ENCODE results near the gene OR5K2. TPM values are rescaled to one million over a fixed set of nuclear protein-coding genes. Genes with fewer than 3 reads are reported as not detected.

The OR5K2 gene
- total RNA-seq, 1 donor from 2014 or later = not detected

DNA sequence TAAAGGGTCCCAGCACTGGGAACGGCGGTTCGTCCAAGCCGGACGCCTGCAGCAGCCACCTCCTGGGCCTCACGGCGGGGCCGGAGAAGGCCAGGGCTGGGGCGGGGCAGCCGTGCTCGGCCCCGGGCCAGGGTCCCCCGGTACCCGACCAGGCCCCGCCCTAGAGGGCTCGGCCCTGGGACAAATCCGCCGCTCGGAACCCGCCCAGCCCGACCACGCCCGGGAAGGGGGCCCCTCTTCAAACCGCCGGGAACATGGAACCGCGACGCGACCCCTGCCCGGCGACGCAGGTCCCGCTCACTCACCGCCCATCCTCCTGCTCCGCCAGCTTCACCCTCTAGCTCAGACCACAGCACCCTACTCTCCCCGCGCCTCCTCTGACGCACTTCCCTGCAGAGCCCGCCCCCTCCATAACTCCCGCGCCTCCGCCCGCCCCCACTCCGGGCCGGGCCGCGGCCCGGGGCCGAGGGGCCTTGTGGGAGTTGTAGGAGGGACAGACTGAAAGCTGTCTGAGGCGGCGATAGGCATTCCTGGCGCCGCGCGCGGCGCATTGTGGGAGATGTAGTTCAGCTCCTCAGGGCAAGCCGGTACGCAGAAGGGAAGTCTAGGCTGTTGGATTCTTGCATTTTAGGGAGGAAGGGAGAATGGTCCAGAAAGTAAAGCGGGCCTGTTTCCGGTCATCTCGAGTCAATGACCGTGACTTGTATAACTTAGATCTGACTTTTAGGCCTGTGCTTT, 25.2 kb downstream of the OR5K2 start, which contains the start of gene CLDND1:
CLDND1 (minus strand) TSS at position 359 of the 738 bp plus-strand sequence. CDS start 1,478 bp downstream, outside the sequence.
- ATAC-seq (peak; percentile 99), DNase-seq (peak; percentile 99)
- peak within 1 kb of the TSS; percentile 95 for H3K27ac ChIP-seq
- no peaks in the 10 kb centered on the region for H3K27me3 ChIP-seq
- peak within 1 kb of the TSS; percentile 74 for H3K4me3 ChIP-seq
- no peaks in the 10 kb centered on the region for H3K9me3 ChIP-seq
- intact Hi-C loops (cut with DNase I) = no loop called here
- TF ChIP-seq, protein P1, sequence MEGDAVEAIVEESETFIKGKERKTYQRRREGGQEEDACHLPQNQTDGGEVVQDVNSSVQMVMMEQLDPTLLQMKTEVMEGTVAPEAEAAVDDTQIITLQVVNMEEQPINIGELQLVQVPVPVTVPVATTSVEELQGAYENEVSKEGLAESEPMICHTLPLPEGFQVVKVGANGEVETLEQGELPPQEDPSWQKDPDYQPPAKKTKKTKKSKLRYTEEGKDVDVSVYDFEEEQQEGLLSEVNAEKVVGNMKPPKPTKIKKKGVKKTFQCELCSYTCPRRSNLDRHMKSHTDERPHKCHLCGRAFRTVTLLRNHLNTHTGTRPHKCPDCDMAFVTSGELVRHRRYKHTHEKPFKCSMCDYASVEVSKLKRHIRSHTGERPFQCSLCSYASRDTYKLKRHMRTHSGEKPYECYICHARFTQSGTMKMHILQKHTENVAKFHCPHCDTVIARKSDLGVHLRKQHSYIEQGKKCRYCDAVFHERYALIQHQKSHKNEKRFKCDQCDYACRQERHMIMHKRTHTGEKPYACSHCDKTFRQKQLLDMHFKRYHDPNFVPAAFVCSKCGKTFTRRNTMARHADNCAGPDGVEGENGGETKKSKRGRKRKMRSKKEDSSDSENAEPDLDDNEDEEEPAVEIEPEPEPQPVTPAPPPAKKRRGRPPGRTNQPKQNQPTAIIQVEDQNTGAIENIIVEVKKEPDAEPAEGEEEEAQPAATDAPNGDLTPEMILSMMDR (IDR thresholded peaks at IDR 0.05) = no peak
- H3K36me3 ChIP-seq = peaks cover 22% of the 10 kb centered on the region
- peaks cover 9% of the 10 kb centered on the region for H3K4me1 ChIP-seq

DNA sequence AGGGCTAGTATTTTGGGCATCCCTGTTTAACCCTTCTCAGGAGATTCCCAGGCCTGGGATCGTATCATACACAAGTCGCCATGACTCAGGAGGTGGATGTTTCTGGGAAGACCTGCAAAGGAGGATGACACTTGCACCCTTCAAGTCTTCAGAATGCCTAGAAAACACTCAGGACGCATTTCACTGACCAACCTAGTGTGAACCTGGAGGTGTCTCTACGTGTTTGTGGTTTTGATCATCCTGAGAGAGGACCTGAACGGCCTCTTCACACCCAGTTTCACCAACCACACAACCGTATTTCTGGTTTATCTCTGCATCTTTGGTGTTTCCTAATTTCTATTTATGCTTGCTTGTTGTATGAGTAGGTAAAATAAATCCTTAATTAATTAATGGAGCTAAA, 28.0 kb downstream of the OR5K2 start:
- H3K4me1 ChIP-seq = peaks cover 9% of the 10 kb centered on the region
- no peak for ATAC-seq
- H3K27me3 ChIP-seq = no peaks in the 10 kb centered on the region
- no peak overlapping the region for H3K4me3 ChIP-seq
- TF ChIP-seq, protein P1 (IDR thresholded peaks at IDR 0.05) = no peak
- no peaks in the 10 kb centered on the region for H3K9me3 ChIP-seq
- DNase-seq = no peak
- intact Hi-C loops (cut with DNase I) = no loop called here
- H3K36me3 ChIP-seq = peaks cover 5% of the 10 kb centered on the region
- no peak overlapping the region for H3K27ac ChIP-seq

DNA sequence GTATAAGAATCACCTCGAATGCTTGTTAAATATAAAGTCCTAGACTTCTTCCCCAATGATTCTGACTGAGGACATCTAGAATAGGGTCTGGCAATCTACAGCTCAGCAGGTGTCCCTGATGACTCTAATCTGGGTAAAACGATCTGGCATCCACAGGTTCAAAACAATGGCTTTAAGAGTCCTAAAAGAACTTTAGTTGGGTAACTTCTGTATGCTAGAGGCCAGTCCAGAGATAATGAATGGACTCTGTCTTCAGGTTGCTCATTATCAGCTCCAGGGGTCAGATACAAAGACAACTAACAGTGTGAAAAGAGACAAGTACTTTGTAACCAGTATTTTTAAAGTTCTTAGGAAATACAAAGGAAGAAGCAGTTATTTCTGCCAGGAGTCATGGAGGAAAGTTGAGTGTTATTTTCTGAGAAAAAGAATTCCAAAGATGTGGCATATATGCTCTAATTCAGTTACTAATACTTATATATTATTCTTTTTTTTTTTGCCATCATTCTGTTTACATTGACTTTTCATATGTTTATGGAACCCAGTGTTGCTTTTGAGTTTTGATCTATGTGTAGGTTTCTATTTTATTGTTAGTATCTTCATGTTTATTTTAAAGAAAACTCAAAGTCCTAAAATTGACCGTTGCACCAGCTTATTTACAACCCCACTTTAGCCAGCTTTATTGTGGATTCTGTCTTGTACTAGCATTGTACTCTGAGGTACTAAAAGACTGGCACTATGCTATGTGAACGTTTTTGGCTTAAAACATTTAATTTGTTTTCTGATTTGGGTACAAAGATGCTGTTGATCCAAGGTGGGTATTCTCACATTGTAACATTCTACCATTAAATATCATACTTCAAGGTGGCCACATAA, 31.2 kb downstream of the OR5K2 start:
- Histone ChIP-seq H3K4me3 (no peak overlapping the region), H3K4me1 (no peaks in the 10 kb centered on the region), H3K9me3 (no peaks in the 10 kb centered on the region), H3K27me3 (no peaks in the 10 kb centered on the region), H3K36me3 (no peaks in the 10 kb centered on the region), H3K27ac (no peak overlapping the region)
- intact Hi-C loops (cut with DNase I) = no loop called here
- no peak for DNase-seq
- no peak for ATAC-seq
- TF ChIP-seq, protein P1 (IDR thresholded peaks at IDR 0.05) = no peak

DNA sequence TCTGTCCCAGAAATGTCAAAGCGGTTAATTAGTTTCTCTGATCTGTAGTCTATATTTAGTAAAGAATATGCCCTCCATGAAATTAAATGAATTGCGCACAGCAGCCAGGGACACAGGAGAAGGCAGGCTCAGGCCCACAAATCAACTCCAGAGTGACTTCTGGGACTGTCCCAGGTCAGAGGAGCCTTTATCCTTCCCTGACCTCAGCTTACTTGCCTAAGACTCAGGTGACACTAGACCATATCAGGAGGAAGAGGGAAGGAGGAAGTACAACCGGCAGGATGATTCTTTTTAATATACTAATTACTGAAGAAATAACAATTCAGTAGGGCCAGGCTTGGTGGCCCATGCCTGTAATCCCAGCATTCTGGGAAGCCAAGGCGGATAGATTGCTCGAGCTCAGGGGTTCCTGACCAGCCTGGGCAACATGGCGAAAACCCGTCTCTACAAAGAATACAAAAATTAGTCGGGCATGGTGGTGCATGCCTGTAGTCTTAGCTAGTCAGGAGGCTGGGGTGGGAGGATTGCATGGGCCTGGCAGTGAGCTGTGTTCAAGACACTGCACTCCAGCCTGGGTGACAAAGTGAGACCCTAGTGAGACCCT, 32.5 kb downstream of the OR5K2 start:
- Histone ChIP-seq H3K4me1 (no peaks in the 10 kb centered on the region), H3K27me3 (no peaks in the 10 kb centered on the region), H3K27ac (no peak overlapping the region), H3K36me3 (no peaks in the 10 kb centered on the region), H3K9me3 (no peaks in the 10 kb centered on the region), H3K4me3 (no peak overlapping the region)
- intact Hi-C loops (cut with DNase I) = no loop called here
- no peak for ATAC-seq
- DNase-seq = no peak
- TF ChIP-seq, protein P1 (IDR thresholded peaks at IDR 0.05) = no peak

DNA sequence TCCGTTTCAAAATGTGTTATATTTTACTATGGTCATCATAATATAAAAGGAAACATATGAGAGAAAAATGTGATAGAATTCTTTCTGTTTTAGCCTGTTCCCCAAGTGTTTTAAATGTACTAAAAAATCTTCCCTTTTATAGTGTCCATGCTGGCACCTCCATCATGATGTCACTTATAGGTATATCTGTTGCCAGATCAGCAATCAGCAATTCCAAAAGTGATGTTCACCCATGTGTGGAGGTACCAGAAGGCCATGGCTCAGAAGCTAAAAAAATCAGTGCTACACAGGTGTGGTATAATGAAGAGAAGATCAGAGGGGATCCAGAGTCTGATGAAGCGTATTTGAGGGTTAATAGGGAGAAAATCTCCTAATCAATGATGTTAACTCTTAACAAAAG, 33.2 kb downstream of the OR5K2 start:
- Histone ChIP-seq H3K9me3 (no peaks in the 10 kb centered on the region), H3K27ac (no peak overlapping the region), H3K4me3 (no peak overlapping the region), H3K27me3 (no peaks in the 10 kb centered on the region), H3K4me1 (no peaks in the 10 kb centered on the region), H3K36me3 (no peaks in the 10 kb centered on the region)
- intact Hi-C loops (cut with DNase I) = no loop called here
- ATAC-seq (no peak), DNase-seq (no peak)
- TF ChIP-seq, protein P1 (IDR thresholded peaks at IDR 0.05) = no peak

Measured in upper lobe of right lung (tissue), 1 donor.